GM12891 (cell line): ENCODE data around the gene GNAL.

Experiments used
- PAX5 ChIP-seq: IDR thresholded peaks from 2 replicates; pipeline ENCODE4 v1.6.1; 2011; ENCODE audit warnings: low read length, moderate library complexity, mild to moderate bottlenecking; ENCODE audit not compliant: insufficient read depth, severe bottlenecking
- POLR2A ChIP-seq: IDR thresholded peaks from 2 replicates; pipeline ENCODE4 v1.6.1; 2011; ENCODE audit warnings: low read depth, low read length, control low read depth
- POLR2AphosphoS5 ChIP-seq: IDR thresholded peaks from 2 replicates; pipeline ENCODE4 v1.6.1; 2011; ENCODE audit warnings: low read depth, low read length, control low read depth
- POU2F2 ChIP-seq: IDR thresholded peaks from 2 replicates; pipeline ENCODE4 v1.6.1; 2011; ENCODE audit warnings: low read depth, mild to moderate bottlenecking, control low read depth, low read length, moderate library complexity
- SPI1 ChIP-seq: IDR thresholded peaks from 2 replicates; pipeline ENCODE4 v1.6.1; 2011; ENCODE audit warnings: low read depth, low read length, control low read depth
- TAF1 ChIP-seq: IDR thresholded peaks from 2 replicates; pipeline ENCODE4 v1.6.1; 2011; ENCODE audit warnings: low read depth, low read length, control low read depth

DNA sequence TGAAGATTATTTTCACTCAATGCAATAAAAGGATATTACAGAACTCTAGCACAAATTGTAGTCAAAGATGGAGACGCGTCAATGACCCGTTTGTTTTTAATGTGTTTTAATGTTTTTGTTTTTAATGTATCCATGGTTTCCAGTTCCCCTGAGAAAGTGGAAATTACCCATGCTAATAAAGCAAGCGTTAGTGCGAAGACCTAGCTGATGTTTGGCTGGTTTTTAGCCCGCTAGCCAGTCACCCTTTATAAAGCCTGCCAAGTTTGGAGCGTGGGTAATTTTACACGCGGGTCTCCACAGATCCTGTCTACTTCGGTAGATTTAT lies 161.7 kb downstream of the GNAL start:
- TF ChIP-seq TAF1 (no peak), POLR2AphosphoS5 (no peak), POLR2A (no peak), SPI1 (no peak), POU2F2 (no peak), PAX5 (no peak)
